ENCODE results near the gene SIK1.

The SIK1 gene

DNA sequence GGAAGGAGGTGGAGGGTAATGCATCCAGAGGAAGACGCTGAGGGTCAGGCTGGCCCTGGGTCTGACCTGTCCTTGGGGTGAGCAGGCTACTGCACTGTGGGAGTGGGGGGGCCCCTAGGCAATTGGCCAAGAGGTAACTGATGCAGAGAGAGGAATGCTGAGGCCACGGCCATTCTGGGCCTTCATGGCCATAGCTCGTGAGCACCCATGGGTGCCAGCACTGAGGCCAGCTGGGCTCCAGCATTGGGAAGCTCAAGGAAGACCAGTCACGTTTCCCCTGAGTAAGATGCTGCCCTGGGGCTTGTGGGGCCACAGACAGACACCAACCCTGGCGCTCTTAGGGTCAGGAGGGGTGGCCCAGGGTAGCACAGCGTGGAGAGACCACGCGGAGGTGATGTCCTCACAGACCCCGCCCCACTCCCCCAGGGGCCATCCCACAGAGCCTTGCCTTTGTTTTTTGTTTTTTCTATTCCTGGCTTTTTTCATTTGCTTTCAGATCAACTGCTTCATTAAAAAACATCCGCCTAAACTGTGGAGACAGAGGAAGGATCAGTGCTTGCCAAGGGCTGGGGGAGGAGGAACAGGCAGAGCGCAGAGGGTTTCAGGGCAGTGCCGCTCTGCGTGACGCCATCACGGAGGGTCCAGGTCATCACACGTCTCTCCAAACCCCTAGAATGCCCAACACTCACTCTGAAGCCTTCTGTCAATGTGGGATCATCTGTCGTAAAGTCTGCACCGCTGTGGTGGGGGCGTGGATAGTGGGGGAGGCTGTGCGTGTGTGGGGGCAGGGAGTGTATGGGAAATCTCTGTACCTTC lies 61.1 kb downstream of the SIK1 start:
- DNase-seq: no peak

GRCh38 chr21:43364851-43365424 lies 62.0 kb downstream of the SIK1 start:
- DNase-seq: peak; percentile 76
